Effector memory CD8-positive, alpha-beta T cell (primary cell): Measurements from ENCODE around the gene PHRF1.
A peak's percentile ranks its signal among the peaks of the same experiment; 100 is the strongest.

Experiments used
- ATAC-seq: fragments of 150-1000 bp; cut with Tn5 transposase; replicated peaks from 2 replicates; pipeline ENCODE4 v1.10.0; 2021; ENCODE audit warnings: mild to moderate bottlenecking, moderate library complexity
- DNase-seq, 3 experiments: peaks; one replicate each; pipeline ENCODE4 v3.0.0; 2021
- H3K27ac Mint-ChIP-seq, 2 donors: one replicate each; pipeline ENCODE4 v1.8.0; 2022; ENCODE audit warnings: mild to moderate bottlenecking in 2 of 2, mixed read lengths in 2 of 2, moderate library complexity in 2 of 2
- H3K27me3 Mint-ChIP-seq, 2 donors: one replicate each; pipeline ENCODE4 v1.8.0; 2022; ENCODE audit warnings: mixed read lengths in 2 of 2
- H3K36me3 Mint-ChIP-seq: one replicate; pipeline ENCODE4 v1.8.0; 2022; ENCODE audit warnings: mild to moderate bottlenecking, moderate library complexity, mixed read lengths; ENCODE audit not compliant: insufficient read depth
- H3K4me1 Mint-ChIP-seq, 2 donors: one replicate each; pipeline ENCODE4 v1.8.0; 2022; ENCODE audit warnings: low read depth in 2 of 2, mixed read lengths in 2 of 2
- H3K4me3 Mint-ChIP-seq, 2 donors: one replicate each; pipeline ENCODE4 v1.8.0; 2022; ENCODE audit warnings: mild to moderate bottlenecking in 2 of 2, mixed read lengths in 2 of 2, moderate library complexity in 2 of 2
- H3K9me3 Mint-ChIP-seq, 2 donors: one replicate each; pipeline ENCODE4 v1.8.0; 2022; ENCODE audit warnings: mixed read lengths in 2 of 2

The PHRF1 gene

DNA sequence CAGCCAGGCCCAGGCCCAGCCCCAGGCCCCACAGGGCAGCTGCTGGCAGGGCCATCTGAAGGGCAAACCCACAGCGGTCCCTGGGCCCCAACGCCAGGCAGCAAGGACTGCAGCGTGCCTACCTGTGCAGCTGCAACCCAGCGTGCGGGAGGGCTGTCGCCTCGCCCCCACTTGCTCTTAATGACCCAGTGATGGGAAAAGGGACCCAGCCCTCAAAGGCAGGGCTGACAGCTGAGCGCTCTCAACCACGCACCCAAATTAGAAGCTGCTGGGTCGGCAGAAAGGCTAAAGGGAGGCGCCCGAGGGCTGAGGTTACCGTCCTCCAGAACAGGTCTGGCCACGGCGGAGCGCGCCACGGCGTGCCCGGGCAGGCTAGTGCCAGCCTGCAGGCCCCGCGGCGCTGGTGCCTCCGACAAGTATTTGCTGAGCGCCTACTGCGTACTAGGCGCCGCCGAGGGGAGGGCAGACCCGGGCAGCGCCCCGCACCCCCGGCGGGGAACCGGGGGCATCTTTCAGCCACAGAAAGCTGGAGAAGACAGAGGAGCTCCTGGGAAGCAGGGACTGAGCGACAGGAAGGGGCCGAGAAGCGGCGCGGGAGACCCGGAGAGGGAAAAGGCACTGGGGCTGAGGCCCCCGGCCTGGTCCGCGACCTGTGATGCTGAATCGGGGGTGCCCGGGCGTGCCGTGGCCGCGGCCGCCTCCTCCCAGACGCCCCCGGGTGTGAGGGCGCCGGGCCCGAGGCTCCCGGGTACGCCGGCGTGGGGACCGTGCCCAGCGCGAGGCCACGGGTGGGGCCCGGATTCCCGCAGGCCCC, 41.7 kb upstream of the PHRF1 start:
- H3K27ac Mint-ChIP-seq, result peak overlapping the region in 1 of 2 donors; percentile 35

DNA sequence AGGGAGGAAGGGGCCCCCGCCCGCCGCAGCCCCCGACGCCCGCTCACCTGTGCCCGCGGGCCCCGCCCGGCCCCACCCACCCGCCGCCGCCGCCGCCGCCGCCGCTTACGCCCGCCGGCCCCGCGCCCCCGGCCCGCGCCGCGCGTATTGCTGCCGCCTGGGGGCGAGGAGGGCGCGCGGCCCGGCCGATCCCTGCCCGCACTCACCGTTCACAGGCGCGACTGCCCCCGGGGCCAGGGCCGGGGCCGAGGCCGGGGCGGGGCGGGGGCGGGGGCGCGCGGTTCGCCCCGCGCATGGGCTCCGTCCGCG, 41.1 kb upstream of the PHRF1 start:
- Mint-ChIP-seq H3K36me3 (peaks cover 40% of the 10 kb centered on the region), H3K4me3 (peak overlapping the region; percentile 27), H3K9me3 (no peaks in the 10 kb centered on the region), H3K4me1 (peaks cover 14 to 16% of the 10 kb centered on the region in 2 donors), H3K27ac (no peak overlapping the region), H3K27me3 (no peaks in the 10 kb centered on the region)
- DNase-seq, result no peak
- peak; percentile 13 for ATAC-seq

More for the DNA sequence above, 41.7 kb upstream of the PHRF1 start:
- no peaks in the 10 kb centered on the region for H3K9me3 Mint-ChIP-seq
- ATAC-seq (peak; percentile 1), DNase-seq (peak in 1 of 3 experiments; percentile 26)
- H3K4me1 Mint-ChIP-seq, result peaks cover 14 to 18% of the 10 kb centered on the region in 2 donors
- H3K4me3 Mint-ChIP-seq, result peak overlapping the region; percentile 67 to 71
- no peaks in the 10 kb centered on the region for H3K27me3 Mint-ChIP-seq
- H3K36me3 Mint-ChIP-seq, result peaks cover 40% of the 10 kb centered on the region

DNA sequence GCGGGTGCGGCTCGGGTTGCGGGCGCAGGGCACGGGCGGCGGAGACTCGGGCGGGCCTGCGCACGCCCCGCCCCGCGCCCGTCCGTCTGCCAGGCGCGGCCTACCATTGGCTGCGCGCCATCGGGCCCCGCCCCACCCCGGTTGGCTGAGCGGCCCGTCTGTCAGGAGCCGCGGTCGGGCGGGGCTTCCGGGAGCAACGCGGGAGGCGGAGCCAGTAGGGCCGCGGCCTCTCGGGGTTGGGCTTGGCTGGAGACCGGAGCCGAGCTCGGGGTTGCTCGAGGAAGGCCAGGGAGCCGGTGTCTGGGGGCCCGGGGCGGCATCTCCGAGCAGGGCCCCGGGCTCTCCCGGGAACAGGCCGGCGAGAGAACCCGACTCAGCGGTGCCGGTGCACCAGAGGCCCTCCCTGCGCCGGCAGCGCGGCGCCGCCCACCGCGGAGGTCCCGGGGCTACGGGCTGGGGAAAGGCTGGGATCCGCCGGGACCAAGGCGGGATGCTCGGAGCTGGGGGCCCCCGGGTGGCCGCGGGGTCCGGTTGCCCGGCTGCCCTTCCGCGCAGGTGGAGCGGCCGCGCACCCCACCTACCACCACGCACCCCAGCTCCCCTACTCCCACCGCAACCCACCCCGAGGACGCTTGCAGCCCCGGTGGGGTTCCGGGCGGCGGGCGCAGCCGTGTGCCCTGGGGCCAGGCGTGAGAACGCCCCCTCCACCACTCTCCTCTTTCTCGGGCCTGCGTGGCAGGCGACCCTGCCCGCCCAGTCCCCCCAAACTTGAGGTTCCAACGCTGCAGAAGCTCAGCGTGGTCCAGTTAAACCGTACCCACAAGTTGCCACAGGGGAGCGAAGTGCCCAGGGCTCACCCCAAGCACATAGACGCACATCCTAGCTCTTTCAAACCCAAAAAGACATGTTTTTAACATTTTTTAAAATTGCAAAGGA, 40.5 kb upstream of the PHRF1 start, which contains the start of gene HRAS:
HRAS (minus strand) TSS at position 58 of the 936 bp plus-strand sequence.
- H3K27me3 Mint-ChIP-seq, result no peaks in the 10 kb centered on the region
- H3K36me3 Mint-ChIP-seq, result peaks cover 40% of the 10 kb centered on the region
- DNase-seq, result peak; percentile 93 to 96 (median 93)
- peak within 1 kb of the TSS; percentile 95 to 97 for H3K27ac Mint-ChIP-seq
- ATAC-seq, result peak; percentile 75
- H3K9me3 Mint-ChIP-seq, result no peaks in the 10 kb centered on the region
- H3K4me1 Mint-ChIP-seq, result peaks cover 14 to 15% of the 10 kb centered on the region in 2 donors
- peak within 1 kb of the TSS; percentile 89 to 92 for H3K4me3 Mint-ChIP-seq

DNA sequence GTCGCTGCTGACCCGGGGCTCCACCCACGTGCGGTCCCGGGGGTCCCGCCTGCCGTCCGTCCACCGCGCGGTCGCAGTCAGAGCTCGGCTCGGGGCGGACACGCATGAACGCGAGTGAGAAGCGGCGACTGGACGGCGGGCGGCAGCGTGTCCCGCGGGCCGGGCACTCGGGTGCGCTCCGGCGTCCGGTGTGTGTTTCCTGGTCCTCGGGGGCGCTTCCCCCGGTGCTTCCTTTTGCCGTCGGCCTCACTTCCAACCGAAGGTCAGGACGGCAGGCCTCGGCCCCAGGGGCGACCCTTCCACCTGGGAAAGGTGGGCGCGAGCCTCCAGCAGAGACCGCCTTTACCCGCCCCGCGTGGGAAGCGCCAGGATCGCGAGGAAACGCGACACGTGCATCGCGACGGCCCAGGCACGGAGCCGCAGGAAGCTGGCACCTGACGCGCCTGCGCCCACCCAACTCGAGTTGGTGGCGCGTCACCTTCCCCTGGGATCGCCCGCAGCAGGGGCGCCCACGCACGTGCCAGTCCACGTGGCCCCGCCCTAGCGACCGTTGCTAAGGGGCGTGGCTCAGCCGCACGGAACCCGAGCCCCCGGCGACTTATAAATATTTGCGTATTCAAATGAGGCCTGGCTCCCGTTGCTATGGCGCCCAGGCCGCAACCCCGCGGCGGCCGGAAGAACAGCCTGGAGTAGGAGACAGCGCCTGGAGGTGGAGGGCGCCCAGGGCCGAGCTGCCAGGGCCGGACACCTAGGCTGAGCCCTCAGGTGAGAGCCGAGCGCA, 39.2 kb upstream of the PHRF1 start, which contains the start of gene LRRC56:
LRRC56 (plus strand) TSS at position 687 of the 781 bp plus-strand sequence. CDS start 3,158 bp downstream, outside the sequence.
- DNase-seq, result peak; percentile 94 to 95 (median 95)
- no peaks in the 10 kb centered on the region for H3K27me3 Mint-ChIP-seq

DNA sequence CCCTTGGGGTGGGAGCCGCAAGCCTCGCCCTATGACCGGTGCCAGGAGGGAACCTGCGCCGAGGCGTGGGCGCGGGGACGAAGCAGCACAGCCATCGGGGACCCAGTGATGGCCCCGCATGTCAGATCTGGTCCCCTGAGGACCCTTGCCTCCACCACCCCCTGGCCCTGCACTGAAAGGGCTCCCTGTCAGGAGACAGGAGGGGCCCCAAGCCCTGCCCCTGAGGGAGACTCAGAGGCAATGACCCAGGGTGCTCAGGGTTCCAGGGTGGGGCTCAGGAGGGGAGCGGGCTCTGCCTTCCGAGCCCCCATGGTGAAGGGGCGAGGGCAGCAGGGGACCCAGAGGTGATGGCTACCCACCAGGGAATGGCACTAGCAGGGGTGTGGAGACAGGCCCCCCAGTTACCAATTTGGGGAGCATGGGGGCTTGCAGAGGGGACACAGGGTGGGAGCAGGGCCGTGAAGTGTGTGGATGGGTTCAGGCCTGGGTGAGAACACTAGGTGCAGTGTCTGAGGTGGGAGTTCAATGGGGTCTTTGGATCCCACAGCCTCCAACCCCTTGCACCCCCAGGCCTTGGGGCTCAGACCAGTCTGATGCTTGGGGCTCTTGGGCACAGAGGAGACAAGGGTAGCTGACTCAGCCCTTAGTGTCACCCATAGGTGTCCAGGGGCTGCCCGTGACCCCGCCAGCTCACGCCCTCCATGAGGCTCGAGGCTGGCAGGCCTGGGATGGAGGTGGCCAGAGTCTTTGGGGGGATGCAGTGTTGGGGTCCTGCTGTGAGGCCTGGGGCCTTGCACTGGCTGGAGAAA, 38.4 kb upstream of the PHRF1 start:
- H3K4me3 Mint-ChIP-seq, result peak overlapping the region; percentile 89 to 92

More for the DNA sequence above, 39.2 kb upstream of the PHRF1 start, which contains the start of gene LRRC56:
- H3K4me3 Mint-ChIP-seq, result peak within 1 kb of the TSS; percentile 89 to 92
- peak; percentile 61 for ATAC-seq
- H3K4me1 Mint-ChIP-seq, result peaks cover 13 to 14% of the 10 kb centered on the region in 2 donors
- no peaks in the 10 kb centered on the region for H3K9me3 Mint-ChIP-seq
- peaks cover 37% of the 10 kb centered on the region for H3K36me3 Mint-ChIP-seq
- H3K27ac Mint-ChIP-seq, result peak within 1 kb of the TSS; percentile 95 to 97

DNA sequence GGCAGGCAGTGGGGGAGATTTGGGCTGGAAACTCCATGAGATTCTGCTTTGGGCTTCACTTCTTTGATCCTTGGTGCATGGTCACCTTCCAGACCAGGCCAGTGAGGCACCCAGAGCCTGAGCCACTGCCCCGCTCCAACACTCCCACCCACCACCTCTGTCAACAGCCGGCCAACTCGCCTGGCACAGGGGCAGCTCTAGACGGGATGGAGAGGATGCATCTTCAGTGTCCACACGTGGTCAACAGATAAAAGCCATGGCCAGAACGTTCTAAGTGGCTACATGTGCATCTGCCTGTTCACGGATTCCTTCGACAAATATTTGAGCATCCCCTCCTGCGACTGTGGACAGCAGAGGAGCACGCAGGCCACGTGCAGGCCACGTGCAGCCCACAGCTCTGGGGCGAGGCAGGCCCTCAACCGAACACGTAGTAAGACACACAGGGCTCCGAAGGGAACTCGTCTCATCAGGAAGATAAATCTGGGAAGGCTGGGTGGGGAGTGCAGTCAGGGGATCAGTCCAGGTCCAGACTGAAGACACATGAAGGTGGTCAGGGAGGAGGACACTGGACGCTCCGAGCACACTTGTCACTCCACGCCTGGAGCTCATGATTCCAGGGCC, 37.7 kb upstream of the PHRF1 start:
- Mint-ChIP-seq H3K27me3 (no peaks in the 10 kb centered on the region), H3K9me3 (no peaks in the 10 kb centered on the region), H3K4me3 (peak overlapping the region; percentile 10 to 92), H3K4me1 (peaks cover 13 to 14% of the 10 kb centered on the region in 2 donors), H3K36me3 (peaks cover 30% of the 10 kb centered on the region), H3K27ac (peak overlapping the region in 1 of 2 donors; percentile 97)
- no peak for ATAC-seq
- no peak for DNase-seq

More for the DNA sequence above, 38.4 kb upstream of the PHRF1 start:
- Mint-ChIP-seq H3K9me3 (no peaks in the 10 kb centered on the region), H3K36me3 (peaks cover 30% of the 10 kb centered on the region), H3K27ac (peak overlapping the region; percentile 87 to 97), H3K27me3 (no peaks in the 10 kb centered on the region), H3K4me1 (peaks cover 13 to 14% of the 10 kb centered on the region in 2 donors)
- ATAC-seq (no peak), DNase-seq (no peak)

DNA sequence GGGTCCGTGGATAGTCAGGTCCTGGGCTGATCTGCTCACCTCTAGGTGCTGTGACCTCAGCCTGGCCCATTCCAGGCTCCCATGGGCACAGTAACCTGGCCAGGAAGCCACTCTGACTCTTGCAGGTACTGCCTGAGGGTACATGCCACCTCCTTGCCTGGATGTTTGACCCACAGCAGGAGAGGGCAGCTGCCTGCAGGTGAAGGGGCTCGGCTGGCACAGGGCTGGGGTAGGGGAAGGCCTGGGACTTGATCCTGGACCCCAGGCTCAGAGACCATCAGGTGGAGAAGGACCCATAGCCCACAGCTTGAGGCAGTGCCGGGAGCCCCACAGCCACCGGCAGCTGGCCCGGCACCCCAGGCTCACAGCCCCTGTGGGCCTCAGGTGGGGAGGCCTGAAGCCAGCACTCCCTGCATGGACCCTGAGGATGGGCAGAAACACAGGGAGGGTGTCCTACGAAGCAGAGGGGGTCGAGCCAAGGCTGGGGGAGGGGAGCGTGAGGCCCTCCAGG, 36.2 kb upstream of the PHRF1 start:
- ATAC-seq, result no peak
- Mint-ChIP-seq H3K36me3 (peaks cover 27% of the 10 kb centered on the region), H3K4me1 (peaks cover 13 to 14% of the 10 kb centered on the region in 2 donors)

DNA sequence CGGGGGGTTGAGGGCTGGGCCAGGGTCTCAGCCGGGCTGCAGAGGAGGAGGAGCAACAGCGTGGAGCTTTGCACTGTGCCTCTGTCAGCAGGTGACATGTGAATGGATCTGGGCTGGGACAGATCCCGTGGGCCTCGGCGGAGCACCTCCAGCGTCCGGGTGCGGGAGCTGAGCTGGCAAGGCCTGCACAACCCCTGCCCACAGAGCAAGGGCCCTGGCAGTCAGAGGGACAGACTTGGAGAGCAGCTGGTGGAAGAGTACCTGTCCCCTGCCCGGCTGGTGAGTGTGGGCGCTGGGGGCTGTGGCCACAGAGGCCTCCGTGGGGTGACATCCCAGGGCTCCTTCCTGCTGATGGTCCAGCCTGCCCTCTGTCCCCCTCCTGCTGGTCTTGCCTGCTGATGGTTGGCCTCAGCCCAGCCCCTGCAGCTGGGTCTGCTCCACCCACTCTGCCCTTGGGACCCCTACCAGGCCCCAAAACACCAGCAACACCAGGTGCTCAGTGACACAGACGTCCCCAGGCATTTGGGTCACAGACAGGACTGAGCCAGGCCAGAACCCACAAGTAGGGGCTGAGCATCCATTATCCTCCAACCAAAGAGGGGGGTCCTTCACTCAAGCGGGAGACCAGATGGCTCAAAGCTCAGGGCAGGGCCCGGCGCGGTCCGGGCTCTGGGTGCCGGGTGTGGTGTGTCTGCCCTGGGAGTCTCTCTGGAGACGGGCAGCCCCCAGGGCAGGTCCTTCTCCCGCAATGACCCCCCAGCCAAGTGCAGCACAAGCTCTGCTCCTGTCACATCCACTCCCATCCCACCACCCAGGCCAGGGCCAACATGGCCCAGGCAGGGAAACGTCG, 35.5 kb upstream of the PHRF1 start:
- Mint-ChIP-seq H3K36me3 (peaks cover 24% of the 10 kb centered on the region), H3K9me3 (no peaks in the 10 kb centered on the region), H3K27ac (no peak overlapping the region), H3K27me3 (no peaks in the 10 kb centered on the region), H3K4me3 (no peak overlapping the region), H3K4me1 (peaks cover 13 to 14% of the 10 kb centered on the region in 2 donors)
- ATAC-seq, result no peak
- DNase-seq, result no peak

More for the DNA sequence above, 36.2 kb upstream of the PHRF1 start:
- H3K9me3 Mint-ChIP-seq, result no peaks in the 10 kb centered on the region
- DNase-seq, result no peak
- no peak overlapping the region for H3K4me3 Mint-ChIP-seq
- no peak overlapping the region for H3K27ac Mint-ChIP-seq
- no peaks in the 10 kb centered on the region for H3K27me3 Mint-ChIP-seq

DNA sequence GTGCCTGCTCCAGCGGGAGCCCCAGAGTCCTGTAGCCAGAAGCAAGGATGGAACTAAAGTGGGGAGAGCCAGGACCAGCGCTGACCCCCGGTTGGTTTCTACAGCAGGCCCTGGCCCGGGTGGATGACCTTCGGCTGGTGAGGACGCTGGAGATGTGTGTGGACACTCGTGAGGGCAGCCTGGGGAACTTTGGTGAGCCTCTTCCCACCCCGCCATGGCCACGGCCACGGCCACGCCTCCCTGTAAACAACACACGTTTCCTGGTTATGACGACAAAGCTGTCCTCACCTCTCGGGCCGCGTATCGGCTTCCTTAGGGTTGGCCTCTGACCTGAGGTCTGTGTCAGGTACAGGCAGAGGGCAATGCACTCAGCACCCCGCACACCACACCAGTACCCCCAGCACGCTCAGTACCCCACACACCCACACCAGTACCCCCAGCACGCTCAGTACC, 34.8 kb upstream of the PHRF1 start:
- Mint-ChIP-seq H3K27ac (no peak overlapping the region), H3K4me3 (no peak overlapping the region), H3K9me3 (no peaks in the 10 kb centered on the region), H3K4me1 (peaks cover 9% of the 10 kb centered on the region in 2 donors), H3K36me3 (peaks cover 18% of the 10 kb centered on the region), H3K27me3 (no peaks in the 10 kb centered on the region)
- no peak for DNase-seq
- ATAC-seq, result no peak

DNA sequence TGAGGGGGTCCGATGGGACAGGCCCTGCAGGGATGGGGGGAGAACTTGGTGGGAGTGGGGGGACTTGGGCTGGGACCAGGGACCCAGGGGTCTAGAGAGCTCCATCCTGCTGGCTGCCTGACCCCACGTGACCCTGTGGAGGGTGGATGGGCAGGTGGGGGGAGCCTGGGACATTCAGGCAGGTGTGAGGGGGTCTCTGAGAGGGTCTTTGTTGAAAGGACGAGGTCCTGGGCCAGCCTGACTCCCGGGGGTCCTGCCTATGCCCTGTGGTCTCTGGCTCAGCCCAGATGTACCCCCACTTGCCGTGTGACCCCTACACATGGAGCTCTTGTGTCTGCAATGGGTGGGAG, 31.5 kb upstream of the PHRF1 start:
- Mint-ChIP-seq H3K36me3 (no peaks in the 10 kb centered on the region), H3K27me3 (no peaks in the 10 kb centered on the region), H3K27ac (no peak overlapping the region), H3K4me3 (no peak overlapping the region), H3K4me1 (no peaks in the 10 kb centered on the region), H3K9me3 (no peaks in the 10 kb centered on the region)
- ATAC-seq, result no peak
- DNase-seq, result no peak

DNA sequence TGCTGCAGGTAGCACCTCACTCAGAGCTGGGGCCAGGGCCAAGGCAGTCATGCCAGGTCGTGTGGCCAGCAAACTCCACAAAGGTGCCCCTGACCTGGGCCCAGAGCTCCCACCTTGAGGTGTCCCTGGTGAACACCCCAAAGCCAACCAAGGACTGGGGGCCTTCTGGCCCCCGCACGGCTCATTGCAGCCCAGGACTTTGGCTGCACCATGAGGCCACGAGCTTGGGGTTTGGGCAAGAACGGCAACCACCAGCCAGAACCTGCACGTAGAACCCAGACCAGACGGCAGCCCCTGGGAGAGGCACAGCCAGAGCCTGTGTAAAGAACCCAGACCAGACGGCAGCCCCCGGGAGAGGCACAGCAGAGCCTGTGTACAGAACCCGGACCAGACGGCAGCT, 31.1 kb upstream of the PHRF1 start:
- Mint-ChIP-seq H3K27me3 (no peaks in the 10 kb centered on the region), H3K27ac (no peak overlapping the region), H3K4me1 (no peaks in the 10 kb centered on the region), H3K36me3 (no peaks in the 10 kb centered on the region), H3K9me3 (no peaks in the 10 kb centered on the region), H3K4me3 (no peak overlapping the region)
- DNase-seq (no peak), ATAC-seq (no peak)
